H1 (cell line): Measurements from ENCODE around the gene CDS2. TPM values are rescaled to one million over a fixed set of nuclear protein-coding genes. Genes with fewer than 3 reads are reported as not detected.

Source experiments
- CTCF ChIA-PET: fragments of 300-600 bp; sonication (Branson Sonifier 250); formaldehyde crosslinking; loops from one replicate; lab custom pipeline; 2021; ENCODE audit not compliant: partially characterized antibody; lab: Charles Lee
- POLR2A ChIA-PET: fragments of 300-600 bp; sonication (Branson Sonifier 250); formaldehyde crosslinking; loops from one replicate; lab custom pipeline; 2021; ENCODE audit warnings: inconsistent platforms; ENCODE audit not compliant: partially characterized antibody; lab: Charles Lee
- DNase-seq, 2 experiments: peaks; one replicate each; pipeline versions ENCODE4 v3.0.0 to v3.0.0-alpha.2; 2010 to 2022; ENCODE audit warnings: low spot score in 2 of 2, low read depth in 1 of 2, mixed read lengths in 1 of 2
- FAIRE-seq: peaks from 2 replicates; lab custom pipeline; 2011; peaks lifted over from hg19 to GRCh38; lab: Jason Lieb, UNC
- H2AFZ ChIP-seq: 2 replicates; pipeline ENCODE4 v1.8.1; 2012; ENCODE audit warnings: low read length, inconsistent platforms
- H2AK5ac ChIP-seq: 2 replicates; pipeline ENCODE4 v1.6.1; 2013; ENCODE audit warnings: low read depth, low read length
- H2BK120ac ChIP-seq: replicated peaks from 2 replicates; pipeline ENCODE3; 2013; ENCODE audit warnings: low read depth, low read length, inconsistent platforms
- H2BK12ac ChIP-seq: 2 replicates; pipeline ENCODE4 v1.6.1; 2013; ENCODE audit warnings: low read depth, low read length
- H2BK15ac ChIP-seq: 2 replicates; pipeline ENCODE4 v1.6.1; 2013; ENCODE audit warnings: low read length
- H2BK20ac ChIP-seq: 2 replicates; pipeline ENCODE4 v1.6.1; 2013; ENCODE audit warnings: low read length
- H2BK5ac ChIP-seq: 2 replicates; pipeline ENCODE4 v1.6.1; 2013; ENCODE audit warnings: low read depth, low read length
- H3K14ac ChIP-seq: 2 replicates; pipeline ENCODE4 v1.6.1; 2013; ENCODE audit warnings: inconsistent platforms; ENCODE audit not compliant: insufficient read length
- H3K18ac ChIP-seq: 2 replicates; pipeline ENCODE4 v1.6.1; 2013; ENCODE audit warnings: low read length; ENCODE audit errors: extremely low read depth
- H3K23ac ChIP-seq: 2 replicates; pipeline ENCODE4 v1.6.1; 2013; ENCODE audit warnings: inconsistent platforms; ENCODE audit not compliant: insufficient read length
- H3K23me2 ChIP-seq: 2 replicates; pipeline ENCODE4 v1.6.1; 2013; ENCODE audit warnings: low read depth, low read length
- H3K27ac ChIP-seq: 2 replicates; pipeline ENCODE4 v1.6.1; 2011; ENCODE audit warnings: low read depth, low read length, inconsistent platforms
- H3K27me3 ChIP-seq, 4 experiments: replicated peaks in 1 of 4; 1 replicate in 1 of 4; 2 replicates in 3 of 4; pipeline versions ENCODE4 v1.6.1 to v1.8.1; 2011 to 2013; ENCODE audit warnings: low read length in 3 of 4, mild to moderate bottlenecking in 3 of 4, inconsistent platforms in 2 of 4, mixed read lengths in 2 of 4, moderate library complexity in 1 of 4; ENCODE audit not compliant: control insufficient read depth in 3 of 4, insufficient read depth in 3 of 4; ENCODE audit errors: extremely low read depth in 1 of 4
- H3K36me3 ChIP-seq, 4 experiments: 2 replicates each; pipeline versions ENCODE4 v1.6.1 to v1.8.1; 2011 to 2013; ENCODE audit warnings: mild to moderate bottlenecking in 4 of 4, low read length in 3 of 4, moderate library complexity in 2 of 4, control low read depth in 1 of 4, inconsistent platforms in 1 of 4; ENCODE audit not compliant: insufficient read depth in 4 of 4, control insufficient read depth in 2 of 4
- H3K4ac ChIP-seq: replicated peaks from 2 replicates; pipeline ENCODE3; 2013; ENCODE audit warnings: low read length, low read depth, mixed read lengths, inconsistent platforms; ENCODE audit not compliant: insufficient read length
- H3K4me1 ChIP-seq, 4 experiments: replicated peaks in 1 of 4; 1 replicate in 1 of 4; 2 replicates in 3 of 4; pipeline versions ENCODE4 v1.6.1 to v1.8.1; 2011 to 2013; ENCODE audit warnings: low read length in 3 of 4, inconsistent platforms in 2 of 4, mixed read lengths in 1 of 4; ENCODE audit not compliant: insufficient read depth in 4 of 4, control insufficient read depth in 3 of 4
- H3K4me2 ChIP-seq, 2 experiments: 2 replicates each; pipeline versions ENCODE4 v1.6.1 to v1.8.1; 2011 to 2013; ENCODE audit warnings: low read depth in 2 of 2, low read length in 2 of 2, control low read depth in 1 of 2, inconsistent platforms in 1 of 2, mild to moderate bottlenecking in 1 of 2; ENCODE audit not compliant: insufficient read depth in 1 of 2
- H3K4me3 ChIP-seq, 4 experiments: fragments of 200-600, 300-600 bp in 1 of 4; sonication (generic), shearing (Covaris generic), sonication (Bioruptor Twin) in 1 of 4; 2 replicates each; pipeline versions ENCODE4 v1.5.1 to v1.8.1; 2011 to 2016; ENCODE audit warnings: low read length in 4 of 4, low read depth in 3 of 4, control low read depth in 2 of 4, inconsistent platforms in 2 of 4, mild to moderate bottlenecking in 2 of 4, mixed read lengths in 1 of 4, moderate library complexity in 1 of 4; ENCODE audit not compliant: insufficient read depth in 2 of 4; ENCODE audit errors: extremely low read depth in 1 of 4
- H3K56ac ChIP-seq: replicated peaks from 2 replicates; pipeline ENCODE3; 2013; ENCODE audit warnings: low read depth, mild to moderate bottlenecking, mixed read lengths, low read length, inconsistent platforms; ENCODE audit not compliant: insufficient read length
- H3K79me1 ChIP-seq: 2 replicates; pipeline ENCODE4 v1.6.1; 2013; ENCODE audit warnings: low read depth, low read length, control low read depth
- H3K79me2 ChIP-seq, 2 experiments: 2 replicates each; pipeline versions ENCODE4 v1.6.1 to v1.8.1; 2012 to 2013; ENCODE audit warnings: low read length in 2 of 2, mild to moderate bottlenecking in 2 of 2, inconsistent platforms in 1 of 2; ENCODE audit not compliant: insufficient read depth in 2 of 2, control insufficient read depth in 1 of 2
- H3K9ac ChIP-seq, 4 experiments: replicated peaks in 1 of 4; 1 replicate in 1 of 4; 2 replicates in 3 of 4; pipeline versions ENCODE4 v1.6.1 to v1.8.1; 2011 to 2013; ENCODE audit warnings: low read depth in 3 of 4, low read length in 3 of 4, control low read depth in 2 of 4, mild to moderate bottlenecking in 2 of 4, moderate library complexity in 2 of 4, inconsistent platforms in 1 of 4; ENCODE audit errors: extremely low read depth in 1 of 4
- H3K9me3 ChIP-seq, 2 experiments: 2 replicates each; pipeline versions ENCODE4 v1.6.1 to v1.8.1; 2012 to 2013; ENCODE audit warnings: mild to moderate bottlenecking in 2 of 2, moderate library complexity in 2 of 2, control low read depth in 1 of 2, inconsistent platforms in 1 of 2, low read depth in 1 of 2, low read length in 1 of 2, mixed read lengths in 1 of 2; ENCODE audit not compliant: insufficient read depth in 2 of 2
- H4K20me1 ChIP-seq, 2 experiments: replicated peaks in 1 of 2; 2 replicates each; pipeline versions ENCODE3 to v1.8.1; 2011 to 2013; ENCODE audit warnings: inconsistent platforms in 2 of 2, low read length in 2 of 2, mild to moderate bottlenecking in 1 of 2; ENCODE audit not compliant: insufficient read depth in 2 of 2, control insufficient read depth in 1 of 2
- H4K5ac ChIP-seq: 2 replicates; pipeline ENCODE4 v1.6.1; 2013; ENCODE audit warnings: low read length, low read depth, mixed read lengths, inconsistent platforms; ENCODE audit not compliant: insufficient read length
- H4K8ac ChIP-seq: 2 replicates; pipeline ENCODE4 v1.8.0; 2013; ENCODE audit warnings: mild to moderate bottlenecking, moderate library complexity, low read length, inconsistent platforms; ENCODE audit not compliant: insufficient read depth; ENCODE audit errors: extremely low read depth
- H4K91ac ChIP-seq: replicated peaks from 2 replicates; pipeline ENCODE3; 2013; ENCODE audit warnings: low read length, mixed read lengths, inconsistent platforms; ENCODE audit not compliant: insufficient read length
- ATF2 ChIP-seq: IDR thresholded peaks from 2 replicates; pipeline ENCODE4 v1.6.1; 2012; ENCODE audit warnings: low read length, inconsistent platforms
- CBX8 ChIP-seq: fragments of 300-800, 300-1000 bp; sonication (generic); IDR thresholded peaks from 2 replicates; pipeline ENCODE4 v1.7.1; 2016; ENCODE audit warnings: low read depth, low read length, borderline replicate concordance
- CTCF ChIP-seq, 3 experiments: IDR thresholded peaks; 1 replicate in 2 of 3; 2 replicates in 1 of 3; pipeline versions ENCODE4 v1.5.1 to v1.6.1; 2011; ENCODE audit warnings: low read length in 3 of 3, mild to moderate bottlenecking in 3 of 3, inconsistent platforms in 2 of 3, low read depth in 1 of 3, moderate library complexity in 1 of 3; ENCODE audit not compliant: insufficient read depth in 1 of 3; ENCODE audit errors: control extremely low read depth in 1 of 3
- HDAC2 ChIP-seq, 2 experiments: fragments of 300-600 bp in 1 of 2; sonication (generic) in 1 of 2; IDR thresholded peaks; 2 replicates each; pipeline ENCODE4 v1.6.1; 2011 to 2012; ENCODE audit warnings: low read depth in 2 of 2, low read length in 2 of 2, mild to moderate bottlenecking in 2 of 2, moderate library complexity in 2 of 2, borderline replicate concordance in 1 of 2, inconsistent platforms in 1 of 2
- JUN ChIP-seq: IDR thresholded peaks from 2 replicates; pipeline ENCODE4 v1.6.1; 2011; ENCODE audit warnings: low read depth, mild to moderate bottlenecking, improper control_type of control experiment, low read length
- POU5F1 ChIP-seq: IDR thresholded peaks from 2 replicates; pipeline ENCODE4 v1.6.1; 2011; ENCODE audit warnings: low read depth, mild to moderate bottlenecking, low read length, moderate library complexity
- RBBP5 ChIP-seq: IDR thresholded peaks from 2 replicates; pipeline ENCODE4 v1.7.1; 2012; ENCODE audit warnings: low read depth, mild to moderate bottlenecking, inconsistent platforms, low read length, moderate library complexity, borderline replicate concordance
- ZNF274 ChIP-seq: IDR thresholded peaks from 2 replicates; pipeline ENCODE4 v1.7.0; 2012; ENCODE audit warnings: low read length, borderline replicate concordance; ENCODE audit errors: extremely low read depth
- WGBS, 2 experiments: shearing (Covaris generic) in 1 of 2; methylation state at CpG; one replicate each; pipeline versions ENCODE4 v1.1.6 to v1.1.7; 2013 to 2015; ENCODE audit warnings: low lambda C conversion rate in 2 of 2, mixed read lengths in 2 of 2, inconsistent platforms in 1 of 2, low coverage in 1 of 2, missing lambda C conversion rate in 1 of 2; ENCODE audit not compliant: insufficient replicate concordance in 2 of 2, insufficient coverage in 1 of 2, insufficient read length in 1 of 2; ENCODE audit errors: extremely low coverage in 1 of 2, missing lambda C conversion rate in 1 of 2; 5-methylcytosine and 5-hydroxymethylcytosine counted together
- polyA plus RNA-seq, 7 experiments: library from polyadenylated mRNA; depleted of rRNA in 3 of 7; stranded (reverse) in 5 of 7; unstranded in 2 of 7; fragments of >200 nt in 5 of 7; fragments of 200-250 nt in 2 of 7; gene quantifications; 1 replicate in 5 of 7; 2 replicates in 1 of 7; 4 replicates in 1 of 7; pipeline versions ENCODE4 v1.2.1 to v1.2.3, GENCODE V29; 2011 to 2013; ENCODE audit warnings: missing spikeins in 2 of 7, mixed read lengths in 2 of 7
- total RNA-seq: library from RNA; stranded (reverse); fragmentation: NEBNext Ultra II Directional; extraction: Animal tissue kit (Norgen Biotek cat#: 25700); gene quantifications from 2 replicates; pipeline ENCODE4 v1.2.1, GENCODE V29; 2021

CDS2 gene
- total and polyA plus RNA-seq, 2 of the 8 experiments (the other 6 are each of a cell fraction or from before 2014, with no cell fraction given), result 54.0 to 56.2 TPM

- H3K23ac ChIP-seq, result no peak overlapping the region
- ChIA-PET CTCF (interaction anchor here (1.9 kb wide), 1 partner anchor 10 kb away, joined by 14 read pairs; no protein-coding TSS in a partner anchor), POLR2A (interaction anchor here (2.9 kb wide), 1 partner anchor 9 kb away, joined by 9 read pairs; no protein-coding TSS in a partner anchor)
- no peak overlapping the region for H3K9ac ChIP-seq
- H2BK12ac ChIP-seq, result no peak overlapping the region
- no peak overlapping the region for H2BK15ac ChIP-seq
- H3K9me3 ChIP-seq, result no peaks in the 10 kb centered on the region
- H4K8ac ChIP-seq, result no peak overlapping the region
- H3K14ac ChIP-seq, result no peak overlapping the region
- no peak overlapping the region for H4K91ac ChIP-seq
- H3K4me1 ChIP-seq, result no peaks in the 10 kb centered on the region
- no peak for TF ChIP-seq CTCF (IDR thresholded peaks at IDR 0.05; ENCODE audit: control extremely low read depth in 1 of 3, insufficient read depth in 1 of 3, low read depth in 1 of 3, low read length in 3 of 3)
- no peak for TF ChIP-seq ZNF274
- no peak for TF ChIP-seq CBX8
- no peak for TF ChIP-seq POU5F1
- no peak for TF ChIP-seq HDAC2 (IDR thresholded peaks at IDR 0.05; ENCODE audit: borderline replicate concordance in 1 of 2, low read depth in 2 of 2, low read length in 2 of 2)
- TF ChIP-seq RBBP5, result no peak
- no peak for TF ChIP-seq JUN
- no peak for TF ChIP-seq ATF2
- H2AFZ ChIP-seq, result no peak overlapping the region
- 57% methylated on average over 4 of the region's 4 CpGs; no CpG with 5 or more reads in 1 of the 2 experiments for WGBS, 2 experiments
- H3K4ac ChIP-seq, result no peak overlapping the region
- no peak for FAIRE-seq
- H2BK20ac ChIP-seq, result no peak overlapping the region
- H3K4me3 ChIP-seq, result no peak overlapping the region
- H3K18ac ChIP-seq, result no peak overlapping the region
- no peak overlapping the region for H3K4me2 ChIP-seq
- H2BK120ac ChIP-seq, result no peak overlapping the region
- H4K5ac ChIP-seq, result no peak overlapping the region
- no peaks in the 10 kb centered on the region for H4K20me1 ChIP-seq
- no peaks in the 10 kb centered on the region for H3K27me3 ChIP-seq
- no peak overlapping the region for H2AK5ac ChIP-seq
- H3K56ac ChIP-seq, result no peak overlapping the region
- no peaks in the 10 kb centered on the region for H3K23me2 ChIP-seq
- H3K27ac ChIP-seq, result no peak overlapping the region
- DNase-seq, result no peak
- no peaks in the 10 kb centered on the region for H3K79me2 ChIP-seq
- no peaks in the 10 kb centered on the region for H3K79me1 ChIP-seq
- H2BK5ac ChIP-seq, result no peak overlapping the region
- H3K36me3 ChIP-seq, result no peaks in the 10 kb centered on the region
These were observed 36.6 kb upstream of the CDS2 start for GRCh38 chr20:5090191-5090590.
